GM21717 (cell line): ENCODE measurements around the gene GLCCI1.

Experiments
- ATAC-seq: cut with Tn5 transposase; IDR thresholded peaks from one replicate; pipeline ENCODE4 v1.9.1; 2021; ENCODE audit warnings: mild to moderate bottlenecking, moderate library complexity; ENCODE audit not compliant: unreplicated experiment

The GLCCI1 gene

GRCh38 chr7:7959979-7960670 is 8.5 kb upstream of the GLCCI1 start:
- peak; percentile 88 for ATAC-seq

- no peak for ATAC-seq
These were observed 5.7 kb upstream of the GLCCI1 start for GRCh38 chr7:7962851-7963250.

GRCh38 chr7:7964250-7964649 is 4.3 kb upstream of the GLCCI1 start:
- no peak for ATAC-seq

DNA sequence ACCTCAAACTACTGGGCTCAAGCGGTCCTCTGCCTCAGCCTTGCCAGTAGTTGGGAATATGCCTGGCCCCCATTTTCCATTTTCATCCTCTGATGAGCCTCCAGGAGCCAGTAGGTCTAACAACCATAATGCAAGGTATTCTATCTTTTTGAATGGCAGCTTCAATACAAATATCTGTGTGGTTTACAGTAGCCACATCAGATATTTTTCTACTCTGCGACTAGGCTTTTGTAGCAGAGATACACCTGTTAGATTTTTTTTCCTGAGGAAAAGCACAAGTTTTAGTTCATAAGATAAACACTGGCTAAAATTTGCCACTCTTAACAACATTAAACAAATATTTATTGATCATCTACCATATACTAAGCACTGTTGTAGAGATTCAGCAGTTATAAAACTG is 3.9 kb upstream of the GLCCI1 start:
- ATAC-seq = no peak

- no peak for ATAC-seq
These were observed 3.3 kb upstream of the GLCCI1 start for GRCh38 chr7:7965301-7965700.

- ATAC-seq = no peak
These were observed 2.4 kb upstream of the GLCCI1 start for GRCh38 chr7:7966141-7966734.

DNA sequence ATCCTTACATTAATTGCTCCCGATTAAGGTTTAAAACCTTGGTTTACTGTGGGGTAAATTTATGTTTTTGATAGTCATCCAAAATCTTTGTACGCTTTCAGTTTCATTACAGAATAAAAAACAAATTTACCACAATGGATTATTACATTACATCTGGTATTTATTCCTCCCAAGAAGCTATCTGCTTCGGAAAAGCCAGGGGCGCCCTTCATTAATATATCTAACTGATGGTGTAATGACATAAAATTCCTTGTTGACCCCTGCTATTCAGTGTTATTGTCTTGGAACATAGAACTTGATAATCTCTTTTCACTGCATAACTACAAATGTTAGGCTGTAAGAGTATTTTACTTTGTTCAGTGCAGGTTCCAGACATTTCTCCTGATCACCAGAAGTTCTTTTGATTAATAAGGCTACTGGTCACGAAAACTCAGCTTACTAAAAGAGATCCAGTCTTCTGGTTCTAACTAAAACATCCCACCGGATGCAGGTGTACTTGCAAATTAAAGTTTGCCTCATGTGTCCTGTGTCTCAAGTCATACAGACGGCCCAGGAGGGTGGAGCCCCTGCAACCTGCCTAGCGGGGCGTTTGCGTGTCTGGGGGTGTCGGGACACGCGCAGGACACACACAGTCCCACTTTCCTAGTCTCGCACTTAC is 581 bp upstream of the GLCCI1 start:
- ATAC-seq = no peak

DNA sequence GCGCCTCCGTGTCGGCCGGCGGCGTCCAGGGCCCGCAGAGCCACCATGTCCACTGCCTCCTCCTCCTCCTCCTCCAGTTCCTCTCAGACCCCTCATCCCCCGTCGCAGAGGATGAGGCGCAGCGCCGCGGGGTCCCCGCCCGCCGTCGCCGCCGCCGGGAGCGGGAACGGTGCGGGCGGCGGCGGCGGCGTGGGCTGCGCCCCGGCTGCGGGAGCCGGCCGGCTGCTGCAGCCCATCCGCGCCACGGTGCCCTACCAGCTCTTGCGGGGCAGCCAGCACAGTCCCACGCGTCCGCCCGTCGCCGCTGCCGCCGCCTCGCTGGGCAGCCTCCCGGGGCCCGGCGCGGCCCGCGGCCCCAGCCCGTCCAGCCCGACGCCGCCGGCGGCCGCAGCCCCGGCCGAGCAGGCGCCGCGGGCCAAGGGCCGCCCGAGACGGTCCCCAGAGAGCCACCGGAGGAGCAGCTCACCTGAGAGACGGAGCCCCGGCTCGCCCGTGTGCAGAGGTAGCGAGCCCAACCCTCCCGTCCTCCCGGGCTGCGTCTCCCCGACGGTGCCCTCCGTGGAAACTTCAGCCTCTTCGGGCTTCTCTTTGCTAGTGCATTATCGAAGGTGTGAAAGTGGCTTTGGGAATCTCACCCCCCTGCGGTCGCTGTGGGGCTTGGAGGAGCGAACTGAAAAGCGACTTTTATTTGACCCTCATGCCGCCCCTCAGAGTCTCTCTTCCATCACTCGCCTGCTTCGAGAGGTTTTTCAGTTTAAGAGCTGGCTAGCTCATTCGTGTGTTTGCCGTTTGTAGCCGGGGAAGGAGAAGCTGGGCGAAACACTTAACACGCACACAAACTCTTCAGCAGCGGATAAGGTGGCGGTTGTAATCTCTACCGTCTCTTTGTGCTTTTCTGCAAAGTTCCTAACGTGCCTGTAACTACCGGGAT is 975 bp downstream of the GLCCI1 start:
- no peak for ATAC-seq

GRCh38 chr7:7970237-7970530 is 1.6 kb downstream of the GLCCI1 start:
- no peak for ATAC-seq

DNA sequence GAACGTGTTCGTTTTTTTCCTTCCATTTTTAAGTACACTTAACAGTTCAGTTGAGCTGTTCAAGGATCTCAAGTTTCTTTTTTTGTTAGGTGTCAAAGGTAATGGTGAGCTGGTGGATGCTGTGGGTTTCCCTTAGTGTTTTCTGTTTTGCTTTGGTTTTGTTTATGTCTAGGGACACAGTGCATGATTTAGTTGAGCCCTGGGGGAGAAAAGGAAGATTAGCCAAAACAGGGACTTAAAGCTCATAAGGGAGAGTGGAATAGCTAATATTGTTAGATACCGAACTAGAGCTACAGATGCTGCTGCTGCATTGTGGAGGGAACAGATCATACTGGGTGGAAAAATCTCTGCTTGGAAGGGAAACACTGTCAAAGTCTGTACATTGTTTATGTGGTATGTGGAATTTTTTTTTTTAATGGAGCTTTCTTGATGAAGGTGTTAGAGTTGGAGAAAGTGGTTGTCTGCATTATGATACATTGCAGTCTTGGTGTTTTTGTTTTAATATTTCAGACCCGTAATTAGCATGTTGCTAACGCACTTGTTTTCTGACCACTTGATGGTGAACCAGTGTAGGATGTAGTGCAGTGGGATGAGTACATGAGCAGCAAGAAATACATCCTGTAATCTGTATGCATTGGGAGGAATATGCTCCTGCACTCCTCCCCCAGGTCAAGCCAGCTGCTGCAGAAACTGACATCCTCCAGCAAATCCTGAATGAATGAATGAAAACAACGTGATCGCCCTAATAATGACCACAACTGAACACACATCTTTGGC is 2.1 kb downstream of the GLCCI1 start:
- no peak for ATAC-seq

GRCh38 chr7:7971308-7972040 is 2.9 kb downstream of the GLCCI1 start:
- ATAC-seq = no peak

- no peak for ATAC-seq
These were observed 3.5 kb downstream of the GLCCI1 start for GRCh38 chr7:7972128-7972527.

DNA sequence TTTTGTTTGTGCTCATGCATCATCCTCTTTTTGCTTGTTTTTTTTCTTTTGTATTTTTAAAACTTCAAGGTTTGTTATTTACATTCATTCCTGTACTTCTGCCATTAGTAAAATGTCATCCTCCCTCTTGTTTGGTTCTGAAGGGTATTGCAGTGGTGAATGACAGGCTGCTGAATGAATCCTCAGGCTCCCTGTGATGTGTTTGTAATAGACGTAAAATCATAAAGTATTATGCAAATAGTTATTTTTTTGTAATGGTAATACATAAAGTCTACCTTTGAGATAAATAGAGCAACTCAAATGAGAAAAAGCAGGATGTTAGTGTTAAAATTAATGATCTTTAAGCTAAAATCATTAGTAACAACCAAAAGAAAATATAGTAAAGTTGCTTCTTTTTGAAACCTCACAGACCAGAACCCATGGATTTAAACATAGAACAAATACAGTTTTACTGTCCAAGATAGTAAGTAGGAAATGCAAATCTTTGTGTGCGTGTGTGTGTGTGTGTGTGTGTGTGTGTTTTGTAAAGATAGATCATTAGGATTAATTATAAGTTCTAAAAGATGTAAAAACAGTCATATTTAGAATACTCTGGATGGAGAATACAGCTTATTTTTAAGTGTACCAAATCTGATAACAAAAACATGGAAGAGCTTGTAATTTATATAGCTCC is 4.5 kb downstream of the GLCCI1 start:
- no peak for ATAC-seq

GRCh38 chr7:7976677-7977076 is 8.1 kb downstream of the GLCCI1 start:
- ATAC-seq = no peak

- no peak for ATAC-seq
These were observed 9.2 kb downstream of the GLCCI1 start for GRCh38 chr7:7977774-7978173.

DNA sequence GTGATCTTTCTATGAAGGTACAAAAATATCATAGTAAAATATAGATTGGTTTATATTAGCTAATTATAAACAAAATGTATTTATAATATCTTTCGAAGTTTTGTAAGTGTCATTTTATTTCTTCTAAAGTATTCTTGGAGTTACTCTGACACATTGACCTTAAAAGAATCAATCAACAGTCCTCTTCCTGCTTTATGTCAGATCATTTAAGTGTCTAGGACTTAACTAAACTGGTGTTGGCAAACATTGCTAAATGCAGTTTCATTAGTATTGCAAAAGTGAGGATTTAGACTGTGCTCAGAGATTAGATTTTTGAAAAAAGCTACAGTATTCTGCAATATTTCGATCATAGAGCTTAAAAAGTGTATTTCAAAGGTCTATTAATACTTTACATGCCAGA is 10.3 kb downstream of the GLCCI1 start:
- ATAC-seq = no peak

GRCh38 chr7:7979558-7979957 is 11.0 kb downstream of the GLCCI1 start:
- ATAC-seq = no peak

DNA sequence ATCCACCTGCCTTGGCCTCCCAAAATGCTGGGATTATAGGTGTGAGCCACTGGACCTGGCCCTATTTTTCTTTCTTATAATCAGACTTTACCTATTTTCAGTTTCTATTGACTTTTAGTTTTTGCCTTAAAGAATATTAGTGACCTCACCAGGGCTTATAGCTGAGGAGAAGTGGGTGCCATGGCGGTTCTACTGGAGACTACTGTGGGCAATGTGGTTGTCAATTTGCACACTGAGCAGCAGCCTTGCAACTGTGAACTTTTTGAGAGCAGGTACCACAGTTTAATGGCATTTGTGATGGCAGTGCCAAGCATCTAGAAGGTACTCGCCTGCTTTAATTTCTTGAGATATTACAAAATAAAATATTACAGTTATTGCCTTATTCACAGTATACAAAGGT is 11.5 kb downstream of the GLCCI1 start:
- ATAC-seq = no peak

- no peak for ATAC-seq
These were observed 14.3 kb downstream of the GLCCI1 start for GRCh38 chr7:7982904-7983303.

DNA sequence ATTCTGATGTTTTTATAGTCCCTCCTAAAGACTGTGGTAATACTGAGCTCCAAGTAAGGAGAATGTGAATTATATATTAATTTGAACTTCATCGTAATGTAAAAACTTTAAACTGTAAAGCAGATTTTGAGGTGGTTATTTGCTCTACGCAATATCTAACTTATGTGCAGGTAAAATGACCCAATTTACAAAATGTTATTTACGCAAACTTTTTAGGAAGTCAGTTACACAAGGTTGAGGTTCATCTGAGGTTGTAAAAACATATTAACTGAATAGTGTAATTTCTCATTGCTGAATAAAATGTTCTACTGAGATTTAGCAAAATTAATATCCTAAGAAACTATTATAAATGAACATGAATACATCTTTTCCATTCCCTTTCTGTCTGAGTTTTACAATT is 15.8 kb downstream of the GLCCI1 start:
- no peak for ATAC-seq
